Hypothalamus (tissue), 51 donors: ENCODE data around the gene CD2.
A peak's percentile ranks its signal among the peaks of the same experiment; 100 is the strongest.

Experiments
- DNase-seq, 51 donors: peaks; one replicate each; lab custom pipeline; 2025; lab: John Stamatoyannopoulos, UW

CD2 gene

DNA sequence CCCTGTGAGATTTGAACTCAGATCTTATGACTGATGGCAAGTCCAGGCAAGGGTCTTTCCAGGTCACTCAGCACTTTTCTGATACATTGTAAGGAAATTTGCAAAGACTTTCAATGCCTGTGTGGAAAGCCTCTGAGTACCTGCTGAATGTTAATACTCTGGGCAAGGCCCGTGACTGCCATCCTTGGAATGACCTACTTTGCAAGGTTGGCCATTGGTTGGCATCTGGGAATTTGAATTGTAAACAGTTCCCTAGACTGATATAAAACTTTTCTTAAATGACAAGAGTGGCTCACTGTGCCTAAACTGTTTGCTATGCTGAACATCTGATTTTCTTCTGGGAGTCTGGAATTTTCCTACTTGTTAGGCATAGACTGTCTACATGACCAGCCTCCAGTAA, 57.1 kb downstream of the CD2 start:
- no peak for DNase-seq

DNA sequence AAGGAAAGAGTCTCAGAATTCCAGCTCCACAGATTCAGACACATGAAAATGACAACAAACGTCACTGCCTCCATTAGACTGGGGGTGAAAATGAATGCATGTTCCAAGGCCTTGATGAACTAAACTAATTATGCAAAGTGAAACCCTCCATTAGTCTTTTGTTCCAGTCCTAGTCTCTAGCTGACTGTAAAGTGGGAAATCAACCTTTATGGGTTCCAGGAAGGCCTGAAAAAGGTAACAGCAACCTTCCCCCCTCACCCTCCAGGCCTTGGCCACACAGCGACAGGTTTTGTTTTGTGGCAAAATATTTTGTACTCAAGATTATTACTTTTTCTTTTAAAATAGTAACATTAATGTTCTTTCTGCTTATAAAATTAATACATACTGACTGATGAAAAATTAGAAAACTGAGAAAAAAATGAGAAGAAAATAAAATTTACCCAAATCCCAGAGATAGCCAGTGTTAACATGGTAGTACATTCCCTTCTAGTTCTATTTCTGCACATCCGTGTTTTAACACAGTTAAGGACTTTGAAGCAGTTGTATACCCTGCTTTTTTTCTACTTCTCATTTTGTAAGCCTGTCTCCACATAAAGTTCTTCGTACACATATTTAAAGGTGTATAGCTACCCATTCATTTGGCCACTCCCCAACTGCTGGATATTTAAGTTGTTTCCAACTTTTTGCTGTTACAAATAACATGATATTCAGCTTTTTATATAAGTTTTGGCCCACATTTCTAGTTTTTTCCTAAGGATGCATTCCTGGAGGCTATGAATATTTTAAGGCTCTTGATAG, 60.9 kb downstream of the CD2 start:
- DNase-seq = no peak

DNA sequence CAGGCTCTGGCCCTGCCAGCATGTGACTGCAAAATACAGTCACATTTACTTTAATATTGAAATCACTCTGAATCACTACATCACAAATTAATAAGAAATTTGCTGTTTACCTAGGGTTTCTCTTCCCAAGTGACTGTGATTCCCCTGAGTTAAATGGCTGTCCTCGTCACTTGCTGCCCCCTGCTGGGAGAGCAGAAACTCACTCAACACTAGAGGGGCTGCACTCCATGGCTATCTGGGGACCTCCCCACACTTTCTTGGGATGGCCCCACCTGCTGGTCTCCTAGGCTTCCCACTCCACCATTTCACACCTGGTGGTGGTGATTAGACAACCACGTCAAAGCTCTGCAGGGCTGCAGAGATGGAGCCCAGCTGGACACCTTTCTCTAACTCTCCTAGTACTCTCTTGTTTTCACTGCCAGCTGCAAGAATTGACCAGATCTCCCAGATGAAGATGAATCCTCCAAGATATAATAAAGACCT, 63.4 kb downstream of the CD2 start:
- peak in 2 of 51 donors; percentile 8 to 12 for DNase-seq
